HepG2 (cell line): ENCODE results near the gene CRIM1. TPM values are rescaled to one million over a fixed set of nuclear protein-coding genes. Genes with fewer than 3 reads are reported as not detected.

Experiments
- ATF2 ChIP-seq: sonication (generic); formaldehyde crosslinking; IDR thresholded peaks from 2 replicates; pipeline ENCODE4 v1.4.0; 2020; ENCODE audit warnings: missing genetic modification reagents
- BCL3 ChIP-seq: sonication (generic); formaldehyde crosslinking; IDR thresholded peaks from 2 replicates; pipeline ENCODE4 v1.5.1; 2020; ENCODE audit warnings: mild to moderate bottlenecking, missing genetic modification reagents, moderate library complexity
- CERS6 ChIP-seq: sonication (generic); formaldehyde crosslinking; IDR thresholded peaks from 2 replicates; pipeline ENCODE4 v1.5.0; 2020; ENCODE audit warnings: missing genetic modification reagents
- DNMT3B ChIP-seq: conservative IDR thresholded peaks from 2 replicates; pipeline ENCODE4 v1.6.1; 2016; ENCODE audit warnings: missing biosample characterization, control low read depth
- FOXC1 ChIP-seq: sonication (generic); formaldehyde crosslinking; IDR thresholded peaks from 2 replicates; pipeline ENCODE4 v1.8.0; 2022; ENCODE audit warnings: mild to moderate bottlenecking, missing genetic modification reagents, borderline replicate concordance
- HMG20A ChIP-seq: IDR thresholded peaks from 2 replicates; pipeline ENCODE4 v1.6.1; 2016; ENCODE audit warnings: borderline replicate concordance
- IRF9 ChIP-seq: sonication (generic); formaldehyde crosslinking; IDR thresholded peaks from 2 replicates; pipeline ENCODE4 v1.8.0; 2022; ENCODE audit warnings: missing genetic modification reagents, mild to moderate bottlenecking, borderline replicate concordance
- KDM2A ChIP-seq: sonication (generic); formaldehyde crosslinking; IDR thresholded peaks from 2 replicates; pipeline ENCODE4 v1.4.0; 2020; ENCODE audit warnings: low read depth, missing genetic modification reagents, borderline replicate concordance
- MEIS2 ChIP-seq: sonication (generic); formaldehyde crosslinking; IDR thresholded peaks from 2 replicates; pipeline ENCODE4 v1.9.0; 2021; ENCODE audit warnings: mild to moderate bottlenecking, missing genetic modification reagents
- MXD4 ChIP-seq: IDR thresholded peaks from 2 replicates; pipeline ENCODE4 v1.6.1; 2016; ENCODE audit warnings: mild to moderate bottlenecking, missing biosample characterization, missing genetic modification reagents
- NFE2L1 ChIP-seq: sonication (generic); formaldehyde crosslinking; IDR thresholded peaks from 2 replicates; pipeline ENCODE4 v1.4.0; 2020; ENCODE audit warnings: missing genetic modification reagents, mild to moderate bottlenecking, borderline replicate concordance
- SAP130 ChIP-seq: IDR thresholded peaks from 2 replicates; pipeline ENCODE4 v1.6.1; 2016; ENCODE audit warnings: low read depth
- SIX1 ChIP-seq: sonication (generic); formaldehyde crosslinking; IDR thresholded peaks from 2 replicates; pipeline ENCODE4 v1.4.0; 2020; ENCODE audit warnings: missing genetic modification reagents, borderline replicate concordance
- SP2 ChIP-seq: sonication (generic); formaldehyde crosslinking; IDR thresholded peaks from 2 replicates; pipeline ENCODE4 v1.5.1; 2020; ENCODE audit warnings: mild to moderate bottlenecking, missing genetic modification reagents
- SPEN ChIP-seq: sonication (generic); formaldehyde crosslinking; IDR thresholded peaks from 2 replicates; pipeline ENCODE4 v1.5.1; 2020; ENCODE audit warnings: low read depth, mild to moderate bottlenecking, missing genetic modification reagents
- TARDBP ChIP-seq: sonication (generic); formaldehyde crosslinking; IDR thresholded peaks from 2 replicates; pipeline ENCODE4 v1.8.0; 2022; ENCODE audit warnings: mild to moderate bottlenecking, missing genetic modification reagents
- TOPORS ChIP-seq: sonication (generic); formaldehyde crosslinking; IDR thresholded peaks from 2 replicates; pipeline ENCODE4 v1.8.0; 2023; ENCODE audit warnings: mild to moderate bottlenecking, missing genetic modification reagents
- ZC3H13 ChIP-seq: sonication (generic); formaldehyde crosslinking; IDR thresholded peaks from 2 replicates; pipeline ENCODE4 v1.8.1; 2023; ENCODE audit warnings: mild to moderate bottlenecking, missing genetic modification reagents, moderate library complexity
- ZNF34 ChIP-seq: sonication (generic); formaldehyde crosslinking; IDR thresholded peaks from 2 replicates; pipeline ENCODE4 v1.4.0; 2020; ENCODE audit warnings: mild to moderate bottlenecking, missing genetic modification reagents, borderline replicate concordance
- ZNF556 ChIP-seq: sonication (generic); formaldehyde crosslinking; IDR thresholded peaks from 2 replicates; pipeline ENCODE4 v1.4.0; 2020; ENCODE audit warnings: mild to moderate bottlenecking, missing genetic modification reagents, borderline replicate concordance
- ZNF572 ChIP-seq: sonication (generic); formaldehyde crosslinking; IDR thresholded peaks from 2 replicates; pipeline ENCODE4 v1.5.1; 2020; ENCODE audit warnings: mild to moderate bottlenecking, missing genetic modification reagents
- ZNF687 ChIP-seq: sonication (generic); formaldehyde crosslinking; IDR thresholded peaks from 2 replicates; pipeline ENCODE4 v1.5.1; 2020; ENCODE audit warnings: mild to moderate bottlenecking, missing genetic modification reagents, moderate library complexity
- polyA plus RNA-seq, 8 experiments: library from polyadenylated mRNA; depleted of rRNA in 3 of 8; stranded (reverse) in 7 of 8; unstranded in 1 of 8; fragments of >200 nt; fragmentation: Illumina TruSeq in 4 of 8; extraction: Trizol in 4 of 8; gene quantifications; 2 replicates each; pipeline versions ENCODE4 v1.2.1 to v1.2.3, GENCODE V29; 2011 to 2016; ENCODE audit warnings: low read depth in 4 of 8, missing spikeins in 1 of 8, mixed read lengths in 1 of 8; ENCODE audit not compliant: insufficient read depth in 1 of 8
- total RNA-seq, 5 experiments: library from RNA; depleted of rRNA; stranded (reverse); fragments of >200 nt; fragmentation: Illumina TruSeq; extraction: Trizol; gene quantifications; 2 replicates each; pipeline ENCODE4 v1.2.3, GENCODE V29; 2016; ENCODE audit warnings: low read depth in 1 of 5

CRIM1 gene
- total and polyA plus RNA-seq, 2 of the 13 experiments (the other 11 are each of a cell fraction or from before 2014, with no cell fraction given) = 39.1 to 69.9 TPM

- TF ChIP-seq IRF9 (CRISPR knock-in tag) (no peak), CERS6 (CRISPR knock-in tag) (no peak), KDM2A (CRISPR knock-in tag) (no peak), ZNF34 (CRISPR knock-in tag) (0 out of 2 replicates have a peak, but pooled peaks have one; percentile 72), ATF2 (no peak), SP2 (CRISPR knock-in tag) (no peak), ZC3H13 (CRISPR knock-in tag) (no peak), FOXC1 (CRISPR knock-in tag) (no peak), HMG20A (CRISPR knock-in tag) (peak; percentile 69; the same call in 1 of the 2 replicates), SIX1 (0 out of 2 replicates have a peak, but pooled peaks have one; percentile 15), TOPORS (CRISPR knock-in tag) (no peak), MXD4 (CRISPR knock-in tag) (no peak), TARDBP (CRISPR knock-in tag) (peak; percentile 57; the same call in 1 of the 2 replicates), ZNF556 (CRISPR knock-in tag) (no peak), ZNF687 (CRISPR knock-in tag) (no peak), SPEN (CRISPR knock-in tag) (no peak), ZNF572 (CRISPR knock-in tag) (no peak), BCL3 (no peak), SAP130 (CRISPR knock-in tag) (peak; percentile 60), NFE2L1 (no peak), MEIS2 (no peak), DNMT3B (CRISPR knock-in tag) (no peak)
These were observed 131.0 kb downstream of the CRIM1 start (continued) for GRCh38 chr2:36486521-36487044.
